Ureter (tissue), 1 donor: ENCODE data around the gene EXPH5. TPM values are rescaled to one million over a fixed set of nuclear protein-coding genes. Genes with fewer than 3 reads are reported as not detected.

Experiments
- DNase-seq: peaks from one replicate; pipeline ENCODE4 v3.0.0-alpha.2; 2020; ENCODE audit warnings: low spot score
- total RNA-seq: library from RNA; stranded (reverse); gene quantifications from one replicate; pipeline ENCODE4 v1.2.4, GENCODE V29; 2023
- donor health status: DM: yes; HTN: yes; CAD: no.

EXPH5 gene
- total RNA-seq, 1 donor from 2014 or later, result 19.5 TPM

- DNase-seq, result no peak
These were observed 30.6 kb downstream of the EXPH5 start for GRCh38 chr11:108562746-108563581.

GRCh38 chr11:108561535-108561991, 32.0 kb downstream of the EXPH5 start:
- no peak for DNase-seq

DNA sequence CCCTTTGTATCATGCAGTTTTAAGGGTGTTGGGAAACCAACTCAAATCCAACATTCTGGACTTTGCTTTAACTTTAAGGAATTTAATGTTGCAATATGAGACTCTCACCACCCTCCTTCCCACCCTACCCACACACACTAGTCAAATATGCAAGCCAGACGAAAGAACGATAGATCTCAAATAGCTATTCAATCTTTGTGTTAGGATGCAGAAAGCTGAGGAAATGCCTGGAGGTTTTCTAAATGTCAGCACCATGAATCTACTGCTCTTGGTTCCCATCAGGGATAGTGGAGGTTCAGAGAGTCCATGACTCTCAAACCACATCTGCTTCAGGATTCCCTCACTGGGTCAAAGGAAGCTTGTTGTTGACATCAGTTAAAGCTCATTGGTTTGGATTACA, 33.7 kb downstream of the EXPH5 start:
- DNase-seq, result no peak

- DNase-seq, result no peak
These were observed 34.2 kb downstream of the EXPH5 start for GRCh38 chr11:108559340-108559739.

DNA sequence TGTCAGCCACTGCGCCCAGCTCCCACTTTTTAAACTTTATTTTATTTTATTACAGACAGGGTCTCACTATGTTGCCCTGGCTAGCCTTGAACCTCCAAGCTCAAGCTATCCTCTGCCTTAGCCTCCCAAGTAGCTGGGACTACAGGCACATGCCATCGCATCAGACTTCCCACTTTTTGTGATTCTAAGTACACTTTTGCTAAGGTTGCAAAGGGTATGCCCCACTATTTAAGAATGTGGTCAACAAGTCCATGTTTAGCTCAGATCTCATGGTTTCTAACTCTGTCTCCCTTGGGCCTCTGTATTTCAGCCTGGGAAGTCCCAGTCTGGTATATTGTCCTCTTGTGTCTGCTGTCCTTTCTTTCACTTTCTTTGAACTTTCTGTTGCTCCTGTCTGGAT, 35.3 kb downstream of the EXPH5 start:
- no peak for DNase-seq

- no peak for DNase-seq
These were observed 37.5 kb downstream of the EXPH5 start for GRCh38 chr11:108556019-108556418.

DNA sequence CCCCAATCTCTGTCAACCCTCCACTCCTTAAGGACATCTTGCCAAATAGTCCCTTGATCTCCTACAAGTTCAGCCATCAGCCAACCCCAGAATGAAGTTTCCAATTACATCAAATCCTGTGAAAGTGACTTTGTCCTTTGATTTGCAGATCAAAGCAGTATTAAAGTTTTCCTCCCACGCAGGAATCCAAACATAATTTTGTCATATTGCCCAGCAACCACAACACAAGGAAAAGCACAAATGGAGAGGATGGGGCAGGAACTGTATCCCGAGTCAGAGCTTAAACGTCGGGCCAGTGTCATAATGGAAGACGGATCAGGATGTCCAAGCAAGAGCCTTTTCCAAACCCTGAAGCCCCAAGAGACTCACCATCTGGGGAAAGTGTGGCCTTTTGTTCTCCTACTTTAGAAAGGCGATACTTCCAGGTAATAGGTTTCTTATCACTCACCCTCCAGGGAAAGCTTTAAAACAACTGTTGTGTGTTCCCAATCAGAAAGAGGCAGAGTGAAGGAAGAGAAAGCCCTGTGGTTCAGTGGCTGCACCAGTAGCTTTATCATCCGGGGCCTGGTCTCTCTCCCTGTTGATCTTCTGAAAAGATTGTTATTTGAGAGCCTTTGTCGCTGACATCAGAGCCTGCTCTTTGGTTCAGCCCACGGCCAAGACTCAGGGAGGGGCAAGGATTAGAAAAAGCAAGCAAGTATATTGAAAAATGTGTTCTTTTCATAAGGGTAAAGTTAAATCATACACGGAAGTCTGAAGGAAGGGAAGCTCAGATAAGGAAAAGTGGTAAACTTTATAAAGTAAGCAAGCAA, 41.7 kb downstream of the EXPH5 start:
- DNase-seq, result no peak

GRCh38 chr11:108549319-108549885, 44.2 kb downstream of the EXPH5 start:
- DNase-seq, result no peak

GRCh38 chr11:108545909-108546501, 47.6 kb downstream of the EXPH5 start:
- DNase-seq, result no peak

- no peak for DNase-seq
These were observed 50.1 kb downstream of the EXPH5 start for GRCh38 chr11:108543316-108543964.

DNA sequence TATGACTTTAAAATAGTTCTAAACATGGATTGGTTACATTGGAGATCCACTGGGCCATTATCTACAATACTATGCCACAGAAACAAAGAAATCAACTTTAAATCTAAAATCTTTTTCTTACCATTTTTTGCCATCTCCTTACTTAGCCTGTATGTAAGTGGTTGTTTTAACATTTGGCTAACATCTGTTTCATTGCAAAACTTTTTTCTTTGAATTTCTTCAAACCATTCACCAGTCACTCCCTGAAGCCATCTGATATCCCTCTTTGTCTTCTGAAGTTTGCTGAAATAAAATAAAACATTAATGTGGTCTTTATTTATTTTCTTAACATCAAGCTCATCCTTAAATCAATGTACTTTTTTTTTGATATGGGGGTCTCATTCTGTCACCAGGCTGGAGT, 52.0 kb downstream of the EXPH5 start:
- DNase-seq, result no peak

- no peak for DNase-seq
These were observed 55.1 kb downstream of the EXPH5 start for GRCh38 chr11:108538502-108538901.

DNA sequence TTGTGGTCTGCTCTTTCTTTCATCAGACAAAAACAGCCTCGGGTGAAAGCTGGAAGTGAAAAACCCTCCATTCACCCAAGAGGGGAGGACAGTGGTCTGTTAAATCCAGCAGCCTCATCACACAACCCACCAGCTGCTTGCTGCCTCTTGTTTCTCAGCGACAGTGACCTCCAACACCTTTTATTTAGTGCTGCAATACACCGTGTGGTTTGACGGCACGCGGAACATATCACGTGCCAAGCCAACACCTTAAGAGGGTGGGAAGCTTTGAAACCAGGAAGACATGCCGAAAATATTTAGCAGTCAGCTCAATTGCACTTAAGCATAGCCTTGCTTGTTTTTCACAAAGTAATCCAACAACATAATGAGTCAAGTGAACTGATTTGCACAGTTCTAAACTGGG, 55.5 kb downstream of the EXPH5 start:
- DNase-seq, result no peak

- DNase-seq, result no peak
These were observed 56.8 kb downstream of the EXPH5 start for GRCh38 chr11:108536783-108537182.

GRCh38 chr11:108535384-108535955, 58.1 kb downstream of the EXPH5 start:
- no peak for DNase-seq

- DNase-seq, result no peak
These were observed 59.2 kb downstream of the EXPH5 start for GRCh38 chr11:108534274-108534882.

DNA sequence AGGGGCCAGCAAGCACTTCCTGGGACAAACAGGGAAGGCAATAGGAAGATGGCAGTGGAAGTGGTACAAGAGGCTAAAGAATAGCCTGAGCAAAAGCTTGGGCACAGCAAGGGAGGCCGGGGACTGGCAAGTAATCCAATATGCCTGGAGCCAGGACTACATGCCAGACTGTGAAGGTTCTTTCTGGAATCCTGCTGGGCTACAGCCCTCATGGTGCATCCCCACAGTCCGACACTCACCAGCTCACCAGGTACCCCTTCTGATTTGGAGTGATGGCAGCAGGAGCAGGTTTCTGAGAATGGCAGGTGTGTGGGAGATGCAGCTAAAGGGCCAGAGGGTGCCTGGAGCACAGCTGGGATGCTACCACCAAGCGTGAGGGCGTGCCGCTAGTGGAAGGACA, 63.1 kb downstream of the EXPH5 start:
- no peak for DNase-seq

- DNase-seq, result no peak
These were observed 66.2 kb downstream of the EXPH5 start for GRCh38 chr11:108527382-108527781.

DNA sequence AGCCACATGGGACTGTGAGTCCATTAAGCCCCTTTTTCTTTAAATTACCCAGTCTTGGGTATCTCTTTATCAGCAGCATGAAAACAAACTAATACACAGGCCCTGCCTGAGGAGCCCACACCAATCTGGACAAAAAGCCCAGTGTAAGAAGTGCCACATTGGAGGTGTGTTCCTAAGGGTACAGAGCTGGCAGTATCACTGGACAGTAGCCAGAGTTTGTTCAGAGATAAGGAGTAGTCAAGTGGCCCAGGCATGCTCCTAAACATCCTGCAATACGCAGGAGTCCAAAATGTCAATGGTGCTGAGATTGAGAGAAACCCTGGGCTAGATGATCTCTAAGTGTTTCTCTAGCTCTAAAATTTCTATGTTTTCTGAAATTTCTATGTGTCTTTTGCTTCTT, 68.4 kb downstream of the EXPH5 start:
- no peak for DNase-seq

DNA sequence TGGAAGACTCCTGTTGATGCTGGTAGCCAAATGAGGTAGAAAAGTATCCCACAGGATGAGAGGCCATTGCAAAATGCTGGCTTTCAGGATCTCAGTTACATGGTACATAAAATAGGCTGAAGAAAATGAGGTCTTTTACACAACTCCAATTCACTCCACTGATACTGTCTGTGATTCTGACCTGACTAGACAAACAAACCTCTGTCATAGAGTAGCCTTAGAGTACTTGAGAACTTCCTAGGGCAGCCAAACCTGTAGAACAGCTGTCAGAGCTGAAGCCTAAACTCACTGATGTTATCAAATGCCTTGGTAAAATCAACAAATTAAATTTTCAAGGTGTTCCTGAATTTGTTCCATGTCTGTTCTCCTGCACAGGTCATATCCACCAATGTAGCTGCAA, 69.1 kb downstream of the EXPH5 start:
- no peak for DNase-seq

GRCh38 chr11:108522318-108522717, 71.2 kb downstream of the EXPH5 start:
- DNase-seq, result no peak
